Measurements from ENCODE around the gene UPK3A. TPM values are rescaled to one million over a fixed set of nuclear protein-coding genes. Genes with fewer than 3 reads are reported as not detected.
A peak's percentile ranks its signal among the peaks of the same experiment; 100 is the strongest.

UPK3A gene
- total RNA-seq, 2 experiments from 2014 or later: not detected

GRCh38 chr22:45285263-45286058 is 712 bp downstream of the UPK3A start:
- no peak for ATAC-seq (ENCODE audit: poor library complexity)
- peaks cover 10% of the 10 kb centered on the region for H3K27me3 Mint-ChIP-seq
- intact Hi-C loops (cut with DNase I, micrococcal nuclease): no loop called here
- no peak for TF ChIP-seq CTCF (IDR thresholded peaks at IDR 0.05)
- peak in 1 of 14 experiments; percentile 30 for DNase-seq
- Histone ChIP-seq H3K36me3 (ENCODE audit: insufficient read depth, low read length) (no peaks in the 10 kb centered on the region), H3K4me3 (ENCODE audit: low read length) (peak overlapping the region; percentile 14), H3K27ac (ENCODE audit: low read depth in 1 of 2, low read length in 2 of 2) (no peak overlapping the region), H3K4me1 (ENCODE audit: insufficient read depth, low read length) (peaks cover 14% of the 10 kb centered on the region), H3K9me3 (ENCODE audit: control insufficient read depth in 1 of 2, insufficient read depth in 1 of 2, low read length in 2 of 2) (no peaks in the 10 kb centered on the region), H3K27me3 (ENCODE audit: control insufficient read depth in 1 of 2, insufficient read depth in 2 of 2, low read length in 2 of 2) (peaks cover 4 to 12% of the 10 kb centered on the region in 2 experiments)
- POLR2A ChIA-PET: interaction anchor here (1.0 to 1.5 kb wide), 2 partner anchors 11 to 25 kb away, joined by 3 to 5 read pairs; no protein-coding TSS in a partner anchor
- H3K27ac Mint-ChIP-seq: no peak overlapping the region
- CTCF ChIA-PET: no interaction called here
- no peaks in the 10 kb centered on the region for H3K36me3 Mint-ChIP-seq (ENCODE audit: low read depth)
- peaks cover 5% of the 10 kb centered on the region for H3K4me1 Mint-ChIP-seq (ENCODE audit: low read depth)
- H3K9me3 Mint-ChIP-seq: no peaks in the 10 kb centered on the region
- H3K4me3 Mint-ChIP-seq: no peak overlapping the region

GRCh38 chr22:45286854-45287551 is 2.3 kb downstream of the UPK3A start:
- POLR2A ChIA-PET: no interaction called here

More at GRCh38 chr22:45286854-45287551, 2.3 kb downstream of the UPK3A start:
- CTCF ChIA-PET: no interaction called here
- H3K9me3 Mint-ChIP-seq: no peaks in the 10 kb centered on the region
- Histone ChIP-seq H3K27me3 (ENCODE audit: control insufficient read depth in 1 of 2, insufficient read depth in 2 of 2, low read length in 2 of 2) (peaks cover 4 to 12% of the 10 kb centered on the region in 2 experiments), H3K4me1 (ENCODE audit: insufficient read depth, low read length) (peaks cover 21% of the 10 kb centered on the region), H3K27ac (ENCODE audit: low read depth in 1 of 2, low read length in 2 of 2) (no peak overlapping the region), H3K9me3 (ENCODE audit: control insufficient read depth in 1 of 2, insufficient read depth in 1 of 2, low read length in 2 of 2) (no peaks in the 10 kb centered on the region), H3K36me3 (ENCODE audit: insufficient read depth, low read length) (no peaks in the 10 kb centered on the region), H3K4me3 (ENCODE audit: low read length) (no peak overlapping the region)
- peaks cover 10% of the 10 kb centered on the region for H3K27me3 Mint-ChIP-seq
- TF ChIP-seq CTCF (IDR thresholded peaks at IDR 0.05): no peak
- no peaks in the 10 kb centered on the region for H3K4me1 Mint-ChIP-seq (ENCODE audit: low read depth)
- intact Hi-C loops (cut with DNase I, micrococcal nuclease): no loop called here
- H3K36me3 Mint-ChIP-seq (ENCODE audit: low read depth): no peaks in the 10 kb centered on the region
- no peak for DNase-seq
- H3K27ac Mint-ChIP-seq: no peak overlapping the region
- H3K4me3 Mint-ChIP-seq: no peak overlapping the region
- no peak for ATAC-seq (ENCODE audit: poor library complexity)

Measured in CD4-positive, alpha-beta T cell (primary cell).